Gastroesophageal sphincter (tissue), 3 donors: ENCODE data around the gene TSHZ2.

ENCODE experiments used
- CTCF ChIP-seq, 4 experiments: fragments of 200-600 bp in 2 of 4; fragments of 450-650 bp in 2 of 4; sonication (generic) in 1 of 4; IDR thresholded peaks; one replicate each; pipeline ENCODE4 v1.5.1; 2017 to 2019; ENCODE audit warnings: antibody characterized with exemption in 4 of 4, mild to moderate bottlenecking in 2 of 4, moderate library complexity in 2 of 4
- POLR2A ChIP-seq, 2 donors: fragments of 450-650 bp; IDR thresholded peaks; one replicate each; pipeline ENCODE4 v1.6.1; 2017; ENCODE audit warnings: antibody characterized with exemption in 2 of 2, mild to moderate bottlenecking in 2 of 2, moderate library complexity in 1 of 2
- POLR2AphosphoS5 ChIP-seq: sonication (generic); formaldehyde crosslinking; IDR thresholded peaks from one replicate; pipeline ENCODE4 v1.6.1; 2017; ENCODE audit warnings: antibody characterized with exemption

- TF ChIP-seq POLR2A (IDR thresholded peaks at IDR 0.05) (no peak), CTCF (IDR thresholded peaks at IDR 0.05) (no peak), POLR2AphosphoS5 (no peak)
Observed at GRCh38 chr20:53428996-53429395, 456.8 kb downstream of the TSHZ2 start.
